Measurements from ENCODE around the gene MAMDC2.

MAMDC2 gene

DNA sequence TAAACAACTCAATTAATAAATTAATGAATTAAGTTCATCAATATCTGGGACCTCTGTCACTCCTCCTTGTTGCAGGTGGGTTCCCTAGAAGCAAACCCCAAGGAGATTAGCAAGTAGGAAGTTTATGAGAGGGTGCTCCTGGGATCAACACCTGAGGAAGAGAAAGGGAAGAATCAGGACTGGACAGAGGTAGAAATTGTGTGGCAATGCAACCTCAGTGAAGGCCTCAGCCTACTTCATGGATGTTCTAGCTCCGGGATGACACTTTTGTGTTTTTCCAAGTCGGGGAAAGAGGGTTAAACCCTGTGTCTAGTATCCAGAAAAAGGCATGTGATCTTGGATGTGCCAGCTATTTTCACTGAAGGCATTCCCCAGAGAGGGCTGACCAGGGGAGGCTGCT, 23.2 kb downstream of the MAMDC2 start:
- DNase-seq = no peak

DNA sequence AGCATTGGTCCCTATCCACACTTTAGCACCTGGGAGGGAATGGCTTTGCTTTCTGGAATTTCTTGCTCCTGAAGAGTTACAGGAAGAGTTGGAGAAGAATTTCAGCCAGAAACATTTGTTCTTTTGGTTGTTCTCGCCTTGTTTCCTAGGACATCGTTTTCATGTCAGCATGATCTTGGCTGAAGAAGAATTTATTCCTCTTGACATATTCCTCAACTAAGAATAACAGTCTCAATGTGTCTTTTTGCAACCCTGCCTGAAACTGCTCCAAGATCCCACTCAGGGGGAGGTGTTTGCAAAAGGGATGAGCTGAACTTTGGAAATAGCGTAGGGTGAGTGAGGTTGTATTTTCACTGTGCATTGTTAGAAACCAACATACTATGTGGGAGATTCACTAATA, 26.1 kb downstream of the MAMDC2 start:
- no peak for DNase-seq

- DNase-seq = no peak
Measured at GRCh38 chr9:70073193-70073592, 29.5 kb downstream of the MAMDC2 start.

DNA sequence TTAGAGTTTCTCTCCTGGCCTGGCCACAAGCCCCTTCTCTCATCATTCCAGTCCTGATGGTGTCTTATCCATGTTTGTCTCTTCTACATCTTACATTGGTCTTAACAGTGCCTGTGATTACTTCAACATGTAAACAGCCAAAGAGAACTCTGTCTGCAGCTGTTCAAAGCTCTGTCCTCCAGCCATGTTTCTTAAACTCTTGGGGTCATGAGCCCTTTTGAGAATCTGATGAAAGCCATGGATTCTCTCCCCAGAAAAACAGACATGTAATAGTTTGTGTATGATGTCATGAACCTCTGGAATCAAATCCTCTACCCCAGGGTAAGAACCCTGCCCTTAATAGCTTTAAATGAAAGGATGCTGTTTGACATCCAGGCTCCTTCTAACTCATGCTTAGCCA, 30.1 kb downstream of the MAMDC2 start:
- no peak for DNase-seq

DNA sequence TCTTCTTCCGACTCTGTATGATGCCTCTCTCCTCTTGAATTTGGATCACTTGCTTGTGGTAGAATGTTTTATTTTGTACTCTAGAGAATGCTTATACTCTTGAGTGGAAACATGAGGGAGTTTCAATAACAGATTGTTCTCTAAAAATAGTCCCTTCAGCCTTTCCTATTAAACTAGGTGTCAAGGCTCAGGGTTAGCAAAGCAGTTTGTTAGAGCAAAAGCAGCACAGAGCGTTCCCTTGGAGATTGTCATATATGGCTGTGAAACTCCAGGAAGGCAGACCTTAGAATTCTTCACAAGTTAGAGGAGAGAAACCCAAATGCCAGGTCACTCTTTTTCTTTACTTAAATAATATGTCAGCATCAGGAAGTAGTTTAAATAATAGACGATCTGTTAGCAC, 33.0 kb downstream of the MAMDC2 start:
- DNase-seq = no peak

DNA sequence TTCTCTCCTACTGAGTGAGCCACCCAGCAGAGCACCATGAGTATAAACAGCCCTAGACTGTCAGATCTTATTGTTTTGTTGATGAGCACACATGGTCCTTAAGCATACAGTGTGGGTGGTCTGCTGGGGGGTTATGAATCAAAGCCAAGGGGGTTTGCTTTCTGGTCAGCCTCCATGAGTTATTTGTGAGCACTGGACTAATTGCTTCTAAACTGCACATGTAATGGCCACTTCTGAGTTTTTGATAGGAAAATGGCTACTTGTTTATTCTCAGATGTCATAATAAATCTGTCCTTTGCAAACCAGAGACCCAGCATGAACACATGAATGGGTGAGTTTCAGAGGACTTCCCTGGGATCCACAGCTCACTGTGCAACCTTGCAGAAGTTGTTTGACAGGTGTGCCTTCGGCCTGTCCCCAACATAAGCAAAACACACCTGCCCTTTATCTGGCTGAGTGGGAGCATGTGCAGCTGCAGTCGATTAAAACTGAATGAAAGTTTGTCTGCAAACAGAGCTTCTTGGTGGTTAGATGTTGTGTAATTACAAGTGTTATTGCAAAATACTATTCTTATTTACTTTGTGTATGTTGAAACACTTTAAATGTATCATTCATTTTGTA, 35.9 kb downstream of the MAMDC2 start:
- no peak for DNase-seq

GRCh38 chr9:70080481-70081119, 37.0 kb downstream of the MAMDC2 start:
- DNase-seq = no peak

DNA sequence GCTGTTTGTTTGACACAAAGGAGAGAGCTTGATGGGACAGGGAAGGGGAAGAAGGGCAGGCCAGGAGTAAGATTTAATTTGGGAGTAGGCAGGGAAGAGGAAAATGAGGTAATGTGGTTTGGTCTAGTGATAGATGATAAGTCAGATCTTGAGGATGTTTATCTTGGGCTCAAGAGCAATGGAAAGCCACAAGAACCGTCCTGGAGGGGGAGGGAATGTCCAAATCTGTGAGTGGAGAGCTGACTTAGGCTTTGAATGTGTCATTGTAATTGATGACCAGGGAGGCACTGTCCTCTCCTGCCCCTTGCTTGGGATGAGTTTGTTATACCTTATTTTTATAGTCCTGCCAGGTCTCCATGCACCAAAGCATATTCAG, 37.5 kb downstream of the MAMDC2 start:
- no peak for DNase-seq

DNA sequence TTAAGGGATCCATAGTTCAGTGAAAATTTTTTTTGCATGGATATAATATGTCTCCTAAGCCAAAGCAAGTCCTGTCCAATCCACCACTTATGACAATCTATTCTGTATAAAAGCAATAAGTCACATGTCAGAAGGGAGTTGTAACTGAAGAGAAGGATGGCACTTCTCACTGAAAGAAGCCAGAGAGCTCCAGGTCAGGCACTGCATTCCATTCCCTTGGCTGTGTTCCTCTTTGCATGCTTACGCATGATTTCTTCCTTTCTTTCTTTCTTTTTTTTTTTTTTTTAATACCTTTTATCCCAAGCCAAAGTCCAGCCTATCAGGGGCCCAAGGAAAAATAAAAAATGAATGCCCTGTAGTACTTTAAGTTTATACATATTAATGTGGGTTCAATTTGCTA, 39.8 kb downstream of the MAMDC2 start:
- DNase-seq = no peak

DNA sequence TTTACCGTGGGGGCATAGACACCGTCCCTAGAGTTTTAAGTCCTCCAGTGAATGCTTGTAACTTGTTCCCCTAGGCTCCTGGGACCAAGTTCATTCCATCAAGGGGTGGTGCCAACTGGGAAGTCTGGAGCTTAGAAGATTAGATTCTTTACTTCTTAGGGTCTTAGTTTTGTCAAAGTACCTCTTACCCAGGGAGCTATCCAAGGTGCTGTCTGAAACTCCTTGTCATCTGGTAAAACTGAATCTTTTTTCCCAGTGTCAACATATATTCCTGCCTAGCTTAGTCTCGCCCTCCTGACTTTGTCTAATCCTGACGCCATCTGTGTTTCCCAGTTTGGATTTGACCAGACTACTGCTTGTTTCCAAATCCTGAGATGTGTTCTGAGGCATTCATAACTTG, 41.6 kb downstream of the MAMDC2 start:
- DNase-seq = no peak

GRCh38 chr9:70091103-70091502, 47.5 kb downstream of the MAMDC2 start:
- DNase-seq = no peak

GRCh38 chr9:70091572-70091971, 47.9 kb downstream of the MAMDC2 start:
- DNase-seq = no peak

GRCh38 chr9:70092190-70092589, 48.5 kb downstream of the MAMDC2 start:
- no peak for DNase-seq

DNA sequence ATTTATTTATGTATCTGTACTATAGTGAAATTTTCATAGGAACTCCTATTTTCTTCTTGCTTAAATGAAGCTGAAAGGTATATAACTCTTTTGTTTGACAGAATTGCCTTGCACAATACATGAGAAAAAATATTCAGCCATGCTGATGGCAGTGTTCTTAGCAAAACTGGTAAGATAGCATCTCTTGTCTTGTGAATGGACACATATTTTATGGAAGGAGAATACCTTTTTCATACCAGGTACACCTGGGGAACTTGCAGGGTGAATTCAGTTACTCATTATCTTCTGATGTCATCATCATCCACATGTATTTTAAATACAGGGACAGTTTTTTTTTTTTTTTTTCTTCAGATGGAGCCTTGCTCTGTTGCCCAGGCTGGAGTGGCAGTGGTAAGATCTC, 49.4 kb downstream of the MAMDC2 start:
- DNase-seq = no peak

DNA sequence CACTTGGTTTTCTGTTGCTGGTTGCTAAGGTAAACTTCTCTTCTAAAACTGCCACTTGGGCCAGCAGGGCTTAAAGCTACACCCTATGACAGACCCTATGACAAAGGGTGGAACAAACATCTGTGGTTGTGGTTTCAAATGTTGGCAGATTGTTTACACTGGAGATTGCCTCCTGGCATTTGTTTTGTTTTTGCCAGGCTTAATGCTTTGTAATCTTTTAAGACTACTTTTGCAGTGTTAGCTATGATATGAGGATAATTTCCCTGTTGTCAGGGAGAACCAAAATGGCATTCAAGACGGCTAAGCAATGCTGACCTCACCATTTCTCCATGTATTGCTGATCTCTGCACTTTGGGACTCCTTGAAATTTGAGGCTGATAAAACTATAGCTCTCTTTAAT, 50.3 kb downstream of the MAMDC2 start:
- peak in 1 of 2 donors; percentile 14 for DNase-seq

DNA sequence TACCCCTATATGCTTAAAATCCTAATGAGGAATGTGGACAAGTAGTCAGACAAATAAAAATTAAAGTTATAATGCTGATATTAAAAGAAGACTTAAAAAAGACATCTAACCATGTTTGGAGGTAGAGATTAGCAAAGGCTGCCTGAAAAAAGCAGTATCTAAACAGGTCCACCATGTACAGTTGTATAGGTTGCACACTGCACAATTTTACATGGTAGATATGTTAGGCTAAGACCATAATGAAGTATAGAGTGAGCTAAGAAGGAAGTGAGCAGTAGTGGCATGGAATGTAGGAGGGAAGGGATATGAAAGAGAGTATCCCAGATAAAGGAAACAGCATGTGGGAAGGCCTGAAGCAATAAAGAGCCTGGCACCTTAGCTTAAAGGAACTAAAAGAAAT, 51.1 kb downstream of the MAMDC2 start:
- DNase-seq = no peak

- no peak for DNase-seq
Measured at GRCh38 chr9:70097187-70097586, 53.5 kb downstream of the MAMDC2 start.

DNA sequence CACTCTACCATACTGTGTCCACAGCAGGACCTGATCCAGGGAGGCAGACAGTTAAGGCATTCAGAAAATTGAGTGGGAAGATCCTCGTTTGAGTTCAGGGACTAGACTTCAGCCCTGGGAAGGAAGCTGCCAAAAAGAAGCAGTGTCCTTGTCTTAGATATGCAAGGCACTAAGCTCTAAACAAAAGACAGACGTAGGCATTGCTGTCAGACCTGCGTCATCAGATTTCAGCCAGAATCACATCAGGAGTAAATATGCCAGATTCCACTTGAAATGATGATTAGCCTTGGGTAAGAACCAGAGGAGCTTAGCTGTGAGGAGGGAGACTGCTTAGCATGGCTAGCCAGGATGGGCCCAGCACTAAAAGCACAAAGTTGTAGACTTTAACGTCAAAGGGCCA, 56.7 kb downstream of the MAMDC2 start:
- DNase-seq = no peak

GRCh38 chr9:70101265-70101664, 57.6 kb downstream of the MAMDC2 start:
- DNase-seq = no peak

DNA sequence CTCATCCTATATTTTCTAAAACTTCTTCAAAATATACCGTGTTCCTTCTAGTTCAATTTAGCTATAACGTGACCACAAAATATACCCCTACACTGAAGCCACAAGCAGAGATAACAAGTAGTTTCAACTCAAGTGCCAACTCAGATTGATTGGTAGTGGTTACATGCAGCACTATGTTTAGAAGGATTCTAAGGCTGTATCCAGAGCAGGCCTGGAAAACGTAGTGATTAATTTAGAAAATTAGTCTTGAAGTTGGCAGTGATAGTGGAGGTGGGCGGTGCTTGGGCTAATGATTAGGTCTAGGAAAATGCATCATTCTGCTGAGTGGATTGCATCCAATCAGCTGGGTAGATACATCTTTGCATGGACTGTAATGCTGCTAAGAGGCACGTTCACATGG, 61.5 kb downstream of the MAMDC2 start:
- DNase-seq = no peak

DNA sequence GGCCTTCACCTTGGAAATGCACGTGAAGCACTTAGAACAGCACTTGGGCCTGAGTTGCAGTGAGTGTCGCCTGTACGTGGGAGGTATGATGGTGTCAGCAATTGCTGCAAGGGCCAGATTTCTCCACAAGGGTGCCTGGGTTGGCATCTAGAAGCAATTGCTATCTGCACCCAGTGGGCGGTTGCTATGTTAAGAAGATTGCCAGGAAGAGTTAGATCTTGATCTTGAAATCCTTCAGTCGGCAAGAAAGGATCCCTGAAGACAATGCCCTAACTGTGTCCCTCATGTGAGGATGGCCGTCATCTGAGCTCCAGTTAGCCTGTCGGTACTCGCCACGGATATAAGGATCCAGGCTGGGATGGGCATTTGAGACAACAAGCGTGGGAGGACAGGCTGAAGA, 62.9 kb downstream of the MAMDC2 start:
- no peak for DNase-seq

- no peak for DNase-seq
Measured at GRCh38 chr9:70107558-70107957, 63.9 kb downstream of the MAMDC2 start.

GRCh38 chr9:70108181-70108580, 64.5 kb downstream of the MAMDC2 start:
- DNase-seq = no peak

DNA sequence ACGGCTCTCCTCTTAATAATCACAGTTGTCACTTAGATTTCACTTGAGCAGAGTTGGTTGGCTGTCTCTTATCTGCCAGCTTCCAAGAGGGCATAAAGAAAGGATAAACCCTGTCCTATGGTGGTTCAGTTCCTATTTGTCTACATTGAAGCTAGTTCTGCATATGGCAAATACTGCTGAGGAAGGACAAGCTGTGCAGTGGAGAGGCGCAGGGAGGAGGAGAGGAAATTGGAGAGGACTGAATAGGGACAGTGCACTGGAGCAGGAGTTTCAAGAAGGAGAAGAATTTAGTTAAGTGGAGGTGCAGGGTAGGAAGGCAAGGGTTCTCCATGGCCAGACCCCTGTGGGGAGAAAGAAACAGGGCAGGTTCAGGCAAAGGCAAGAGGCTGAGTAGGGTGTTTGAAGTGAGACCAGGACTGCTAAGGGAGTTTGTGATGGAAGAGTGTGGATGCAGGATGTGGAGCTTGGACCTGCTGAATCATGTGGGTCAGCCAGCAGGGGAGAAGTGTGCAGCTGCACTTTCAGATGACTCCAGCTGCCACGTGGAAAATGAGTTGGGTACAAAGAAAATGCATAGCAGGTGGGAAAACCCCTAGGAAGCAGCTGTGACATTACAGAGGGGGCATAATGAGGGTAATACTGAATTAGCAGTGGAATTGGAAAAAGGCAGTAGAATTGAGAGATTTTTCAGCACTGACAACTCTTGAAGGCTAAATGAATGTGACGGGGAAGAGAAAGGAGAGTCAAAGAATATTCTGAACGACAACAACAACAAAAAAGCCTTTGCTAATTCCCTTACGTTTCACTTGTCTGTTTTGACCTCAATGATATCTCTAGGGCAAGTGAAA, 66.8 kb downstream of the MAMDC2 start:
- no peak for DNase-seq

Data from CD4-positive, alpha-beta T cell treated with Interferon alpha-2 for 1 hour (primary cell).